Endothelial cell of hepatic sinusoid (primary cell): ENCODE data around the gene SLC35F3.
"Not testable (repeated sequence)": the region's sequence is repeated elsewhere in the genome, so short reads cannot be mapped to it uniquely, and the experiment has no call there.

Experiments used
- in situ Hi-C: cut with HindIII; loops from 2 replicates; pipeline ENCODE4 v1.10.0; 2017; ENCODE audit warnings: low sequenced_read_pairs

Gene SLC35F3

GRCh38 chr1:234277161-234277868, 372.8 kb downstream of the SLC35F3 start:
- in situ Hi-C loops: no loop called here

DNA sequence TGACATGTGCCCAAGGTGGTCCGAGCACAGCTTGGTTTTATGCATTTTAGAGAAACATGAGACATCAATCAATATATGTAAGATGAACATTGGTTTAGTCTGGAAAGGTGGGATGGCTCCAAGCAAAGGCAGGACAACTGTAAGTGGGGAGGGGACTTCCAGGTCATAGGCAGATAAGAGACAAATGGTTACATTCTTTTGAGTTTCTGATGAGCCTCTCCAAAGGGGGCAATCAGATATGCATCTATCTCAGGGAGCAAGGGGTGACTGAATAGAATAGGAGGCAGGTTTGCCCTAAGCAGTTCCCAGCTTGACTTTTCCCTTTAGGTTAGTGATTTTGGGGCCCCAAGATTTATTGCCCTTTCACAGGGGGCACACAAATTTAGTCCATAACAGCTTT, 374.5 kb downstream of the SLC35F3 start:
- in situ Hi-C loops: no loop called here

- in situ Hi-C loops: no loop called here
These were observed 376.0 kb downstream of the SLC35F3 start for GRCh38 chr1:234280500-234280899.

GRCh38 chr1:234281826-234282489, 377.5 kb downstream of the SLC35F3 start:
- in situ Hi-C loops: no loop called here

- in situ Hi-C loops: no loop called here
These were observed 381.7 kb downstream of the SLC35F3 start for GRCh38 chr1:234286206-234286605.

- in situ Hi-C loops: no loop called here
These were observed 384.5 kb downstream of the SLC35F3 start for GRCh38 chr1:234288946-234289345.

GRCh38 chr1:234289538-234290305, 385.2 kb downstream of the SLC35F3 start:
- in situ Hi-C loops: no loop called here

GRCh38 chr1:234292011-234292410, 387.5 kb downstream of the SLC35F3 start:
- in situ Hi-C loops: no loop called here

GRCh38 chr1:234292548-234292947, 388.1 kb downstream of the SLC35F3 start:
- in situ Hi-C loops: no loop called here

- in situ Hi-C loops: no loop called here
These were observed 389.8 kb downstream of the SLC35F3 start for GRCh38 chr1:234294109-234294817.

- in situ Hi-C loops: no loop called here
These were observed 390.6 kb downstream of the SLC35F3 start for GRCh38 chr1:234295068-234295467.

GRCh38 chr1:234295626-234296025, 391.1 kb downstream of the SLC35F3 start:
- in situ Hi-C loops: no loop called here

GRCh38 chr1:234296496-234296895, 392.0 kb downstream of the SLC35F3 start:
- in situ Hi-C loops: no loop called here

GRCh38 chr1:234297668-234298067, 393.2 kb downstream of the SLC35F3 start:
- in situ Hi-C loops: no loop called here

GRCh38 chr1:234300096-234300495, 395.6 kb downstream of the SLC35F3 start:
- in situ Hi-C loops: no loop called here

GRCh38 chr1:234301663-234302062, 397.2 kb downstream of the SLC35F3 start:
- in situ Hi-C loops: not testable (repeated sequence)

DNA sequence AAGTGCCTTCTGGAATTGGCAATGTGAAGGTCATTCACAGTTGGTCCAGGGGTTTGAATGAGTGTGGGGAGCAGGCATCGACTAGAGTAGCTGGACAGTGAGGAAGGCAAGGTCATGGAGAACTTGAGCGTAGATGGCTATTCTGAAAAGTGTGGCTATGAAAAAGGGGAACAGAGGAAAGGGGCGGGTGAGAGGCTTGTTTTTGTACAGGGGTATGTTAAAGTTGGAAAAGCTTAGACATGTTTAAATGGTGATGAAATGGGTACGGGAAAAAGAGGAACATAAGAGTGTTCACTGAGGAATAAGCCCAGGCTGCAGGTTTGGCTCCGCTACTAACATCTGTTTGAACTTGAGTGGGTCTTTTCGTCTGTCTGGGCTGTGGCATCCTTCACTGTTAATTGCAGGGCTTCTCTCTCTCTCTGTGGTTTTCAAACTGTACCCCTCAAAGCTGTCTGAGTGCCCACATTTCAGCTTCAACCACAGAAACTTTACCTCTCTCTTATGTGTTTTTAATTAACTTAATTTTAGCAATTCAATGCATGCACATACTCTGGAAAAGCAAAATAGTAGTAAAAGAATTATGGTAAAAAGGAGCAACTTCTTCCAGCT, 398.0 kb downstream of the SLC35F3 start:
- in situ Hi-C loops: no loop called here

DNA sequence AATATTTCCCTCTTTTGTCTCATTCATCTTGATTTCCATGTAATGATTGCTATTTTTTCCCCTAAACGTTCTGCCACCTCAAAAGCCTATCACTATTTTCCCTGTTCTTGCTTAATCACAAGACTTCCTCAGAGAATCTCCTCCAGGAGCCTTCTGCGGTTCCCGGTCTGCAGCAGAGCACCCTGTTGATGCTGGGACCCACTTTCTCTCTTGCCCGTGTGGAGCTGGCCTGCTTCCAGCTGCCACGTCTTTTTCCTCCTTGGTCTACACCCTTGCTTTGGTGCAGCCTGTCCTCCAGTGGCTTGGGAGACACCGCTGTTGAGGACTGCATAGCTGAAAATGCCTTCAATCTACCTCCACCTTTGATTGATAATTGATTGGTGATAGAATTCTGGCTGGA, 398.8 kb downstream of the SLC35F3 start:
- in situ Hi-C loops: no loop called here

DNA sequence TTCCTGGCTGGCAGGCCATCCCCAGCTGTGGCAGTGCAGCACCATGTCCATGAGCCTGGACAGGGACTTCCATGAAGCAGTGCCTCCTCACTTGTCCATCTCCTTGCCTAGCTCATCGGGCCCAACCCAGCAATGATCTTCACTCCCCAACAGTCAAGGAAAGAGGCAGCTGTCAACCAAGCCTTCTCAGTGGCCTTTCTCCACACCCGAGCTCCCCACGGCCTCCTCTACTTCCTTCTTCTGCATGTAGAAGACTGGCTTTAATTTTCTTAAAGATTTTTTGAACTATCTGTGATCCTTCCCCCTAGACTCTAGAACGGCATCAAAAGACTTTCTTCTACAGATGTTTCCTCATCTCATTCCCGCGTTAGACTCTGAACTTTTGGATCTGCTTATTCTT, 403.2 kb downstream of the SLC35F3 start:
- in situ Hi-C loops: no loop called here

- in situ Hi-C loops: no loop called here
These were observed 404.7 kb downstream of the SLC35F3 start for GRCh38 chr1:234309243-234309597.
